Body of pancreas (tissue), 4 donors: ENCODE data around the gene RPGRIP1L. TPM values are rescaled to one million over a fixed set of nuclear protein-coding genes. Genes with fewer than 3 reads are reported as not detected.

Experiments used
- ATAC-seq: fragments of 150-250 bp; one replicate; pipeline ENCODE4 v1.9.1; 2016
- DNase-seq, 4 donors: peaks; one replicate each; pipeline ENCODE4 v3.0.0-alpha.2; 2019
- H3K27ac ChIP-seq, 4 donors: fragments of 200-600 bp; sonication (generic); 1 replicate in 3 of 4; 2 replicates in 1 of 4; pipeline versions ENCODE4 v1.5.1 to v1.6.1; 2016 to 2019; ENCODE audit warnings: mild to moderate bottlenecking in 1 of 4, mixed read lengths in 1 of 4, moderate library complexity in 1 of 4
- H3K27me3 ChIP-seq, 2 donors: fragments of 200-600 bp; sonication (generic); one replicate each; pipeline ENCODE4 v1.6.0; 2016; ENCODE audit warnings: mild to moderate bottlenecking in 1 of 2
- H3K36me3 ChIP-seq, 2 donors: fragments of 200-600 bp; sonication (generic); replicated peaks in 1 of 2; 2 replicates each; pipeline ENCODE4 v1.5.1; 2016; ENCODE audit warnings: low read depth in 2 of 2; ENCODE audit not compliant: insufficient read depth in 1 of 2
- H3K4me1 ChIP-seq: fragments of 200-600 bp; sonication (generic); one replicate; pipeline ENCODE4 v1.6.0; 2016
- H3K4me3 ChIP-seq, 2 donors: fragments of 200-600 bp; sonication (generic); 1 replicate in 1 of 2; 2 replicates in 1 of 2; pipeline ENCODE4 v1.5.1; 2016 to 2019
- H3K9me3 ChIP-seq, 3 donors: fragments of 200-600 bp; sonication (generic); 1 replicate in 2 of 3; 2 replicates in 1 of 3; pipeline ENCODE4 v1.5.1; 2016
- POLR2A ChIP-seq, 3 donors: fragments of 450-650 bp; IDR thresholded peaks; one replicate each; pipeline ENCODE4 v1.6.1; 2016; ENCODE audit warnings: antibody characterized with exemption in 3 of 3, mild to moderate bottlenecking in 2 of 3
- WGBS, 2 donors: methylation state at CpG; one replicate each; pipeline ENCODE4 v1.1.5; 2017; 5-methylcytosine and 5-hydroxymethylcytosine counted together
- intact Hi-C: fragments of 100-400 bp; cut with DNase I; formaldehyde crosslinking; loops from one replicate; pipeline ENCODE4 v1.15.1; 2023
- total RNA-seq, 2 donors: library from RNA; depleted of rRNA; stranded (reverse); fragments of >200 nt; gene quantifications; one replicate each; pipeline ENCODE4 v1.1.0, GENCODE V29; 2016
- TF ChIP-seq, protein P1 (sequence below), 7 experiments: fragments of 450-650 bp in 4 of 7; fragments of 200-600 bp in 3 of 7; sonication (generic) in 3 of 7; IDR thresholded peaks; one replicate each; pipeline ENCODE4 v1.5.1; 2016 to 2019; ENCODE audit warnings: antibody characterized with exemption in 7 of 7

Gene RPGRIP1L
- total RNA-seq, 2 donors from 2014 or later, result 2.9 to 4.3 TPM

DNA sequence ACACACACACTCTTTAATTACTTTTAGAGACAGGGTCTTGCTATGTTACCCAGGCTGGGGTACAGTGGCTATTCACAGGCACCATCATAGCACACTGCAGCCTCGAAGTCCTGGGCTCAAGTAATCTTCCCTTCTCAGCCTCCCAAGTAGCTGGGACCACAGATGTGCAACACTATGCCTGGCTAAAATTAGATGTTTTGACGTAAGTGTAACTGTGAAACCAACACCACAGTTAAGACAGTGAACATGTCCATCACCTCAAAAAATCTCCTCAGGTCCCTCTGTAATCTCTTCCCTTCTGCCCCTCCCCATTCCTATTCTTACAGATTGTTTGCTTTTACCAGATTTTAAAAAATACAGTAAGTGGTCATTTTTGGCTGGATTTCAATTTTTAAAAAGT is 66.7 kb downstream of the RPGRIP1L start:
- no peak for DNase-seq
- no peak overlapping the region for H3K4me3 ChIP-seq
- H3K36me3 ChIP-seq, result no peaks in the 10 kb centered on the region
- WGBS, 2 donors, result 89 to 92% methylated on average over 2 of the region's 2 CpGs
- no peaks in the 10 kb centered on the region for H3K9me3 ChIP-seq
- TF ChIP-seq POLR2A (IDR thresholded peaks at IDR 0.05), result no peak
- TF ChIP-seq, protein P1, sequence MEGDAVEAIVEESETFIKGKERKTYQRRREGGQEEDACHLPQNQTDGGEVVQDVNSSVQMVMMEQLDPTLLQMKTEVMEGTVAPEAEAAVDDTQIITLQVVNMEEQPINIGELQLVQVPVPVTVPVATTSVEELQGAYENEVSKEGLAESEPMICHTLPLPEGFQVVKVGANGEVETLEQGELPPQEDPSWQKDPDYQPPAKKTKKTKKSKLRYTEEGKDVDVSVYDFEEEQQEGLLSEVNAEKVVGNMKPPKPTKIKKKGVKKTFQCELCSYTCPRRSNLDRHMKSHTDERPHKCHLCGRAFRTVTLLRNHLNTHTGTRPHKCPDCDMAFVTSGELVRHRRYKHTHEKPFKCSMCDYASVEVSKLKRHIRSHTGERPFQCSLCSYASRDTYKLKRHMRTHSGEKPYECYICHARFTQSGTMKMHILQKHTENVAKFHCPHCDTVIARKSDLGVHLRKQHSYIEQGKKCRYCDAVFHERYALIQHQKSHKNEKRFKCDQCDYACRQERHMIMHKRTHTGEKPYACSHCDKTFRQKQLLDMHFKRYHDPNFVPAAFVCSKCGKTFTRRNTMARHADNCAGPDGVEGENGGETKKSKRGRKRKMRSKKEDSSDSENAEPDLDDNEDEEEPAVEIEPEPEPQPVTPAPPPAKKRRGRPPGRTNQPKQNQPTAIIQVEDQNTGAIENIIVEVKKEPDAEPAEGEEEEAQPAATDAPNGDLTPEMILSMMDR (IDR thresholded peaks at IDR 0.05), result no peak
- intact Hi-C loops, result no loop called here
- no peak overlapping the region for H3K27ac ChIP-seq
- no peaks in the 10 kb centered on the region for H3K27me3 ChIP-seq
- no peaks in the 10 kb centered on the region for H3K4me1 ChIP-seq
- no peak for ATAC-seq

DNA sequence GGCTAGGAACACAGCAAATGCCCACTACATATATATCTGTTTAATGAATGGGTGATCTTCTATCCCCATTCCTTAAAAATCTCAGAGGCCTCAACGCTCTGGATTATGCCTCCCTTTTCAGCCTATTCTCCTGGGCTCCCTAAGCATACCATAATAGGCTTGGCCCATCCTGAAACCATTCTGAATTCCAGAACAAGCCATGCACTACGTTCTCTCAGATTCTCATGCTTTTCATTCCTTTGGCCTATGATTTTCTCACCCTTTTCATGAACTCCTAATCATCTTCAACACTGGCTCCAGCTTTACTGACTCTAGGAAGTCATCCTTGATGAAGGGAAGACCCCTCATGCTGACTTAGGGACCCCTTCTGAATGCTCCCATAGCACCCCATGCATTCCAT is 71.1 kb downstream of the RPGRIP1L start:
- intact Hi-C loops, result no loop called here
- DNase-seq, result no peak
- Histone ChIP-seq H3K27ac (no peak overlapping the region), H3K36me3 (no peaks in the 10 kb centered on the region), H3K4me1 (peaks cover 16% of the 10 kb centered on the region), H3K4me3 (no peak overlapping the region), H3K9me3 (no peaks in the 10 kb centered on the region), H3K27me3 (no peaks in the 10 kb centered on the region)
- TF ChIP-seq POLR2A (IDR thresholded peaks at IDR 0.05), result no peak
- TF ChIP-seq, protein P1 (IDR thresholded peaks at IDR 0.05), result no peak
- 91 to 92% methylated on average over 2 of the region's 2 CpGs for WGBS, 2 donors
- ATAC-seq, result no peak

DNA sequence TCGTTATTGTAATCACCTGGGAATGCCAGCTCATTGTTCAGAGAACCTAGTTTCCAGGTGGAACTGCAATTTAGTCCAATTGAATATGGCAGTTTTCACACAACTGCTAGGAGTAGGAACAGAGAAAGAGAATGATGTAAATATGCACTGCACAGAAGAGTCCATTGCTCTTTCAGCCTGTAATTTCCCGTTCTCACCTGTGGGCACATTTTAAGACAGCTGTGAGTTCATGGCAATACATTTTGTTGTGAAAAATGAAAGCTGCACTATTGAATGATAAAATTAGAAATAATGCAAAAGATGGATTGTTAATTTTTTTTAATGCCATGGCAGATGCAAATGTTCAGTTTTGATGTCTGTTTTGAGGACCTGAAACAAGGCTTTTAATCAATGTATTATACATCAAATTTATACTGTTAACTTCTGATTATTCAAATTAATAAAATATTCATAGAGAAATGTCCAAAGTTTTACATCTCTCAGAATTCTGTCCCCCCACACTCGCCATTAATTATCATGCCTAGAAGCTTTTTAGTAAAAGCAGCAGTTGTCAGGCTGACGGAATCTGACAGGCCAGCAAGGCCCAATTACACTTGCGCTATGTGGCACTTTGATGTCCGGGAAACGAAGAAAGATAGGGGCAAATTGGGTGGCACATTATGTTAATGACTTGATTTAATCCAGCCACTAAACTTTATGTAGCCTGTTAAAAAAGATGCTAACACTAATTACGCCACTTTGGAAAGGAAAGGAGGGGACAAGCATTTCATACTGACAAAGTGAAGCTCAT is 72.2 kb downstream of the RPGRIP1L start:
- no peaks in the 10 kb centered on the region for H3K36me3 ChIP-seq

DNA sequence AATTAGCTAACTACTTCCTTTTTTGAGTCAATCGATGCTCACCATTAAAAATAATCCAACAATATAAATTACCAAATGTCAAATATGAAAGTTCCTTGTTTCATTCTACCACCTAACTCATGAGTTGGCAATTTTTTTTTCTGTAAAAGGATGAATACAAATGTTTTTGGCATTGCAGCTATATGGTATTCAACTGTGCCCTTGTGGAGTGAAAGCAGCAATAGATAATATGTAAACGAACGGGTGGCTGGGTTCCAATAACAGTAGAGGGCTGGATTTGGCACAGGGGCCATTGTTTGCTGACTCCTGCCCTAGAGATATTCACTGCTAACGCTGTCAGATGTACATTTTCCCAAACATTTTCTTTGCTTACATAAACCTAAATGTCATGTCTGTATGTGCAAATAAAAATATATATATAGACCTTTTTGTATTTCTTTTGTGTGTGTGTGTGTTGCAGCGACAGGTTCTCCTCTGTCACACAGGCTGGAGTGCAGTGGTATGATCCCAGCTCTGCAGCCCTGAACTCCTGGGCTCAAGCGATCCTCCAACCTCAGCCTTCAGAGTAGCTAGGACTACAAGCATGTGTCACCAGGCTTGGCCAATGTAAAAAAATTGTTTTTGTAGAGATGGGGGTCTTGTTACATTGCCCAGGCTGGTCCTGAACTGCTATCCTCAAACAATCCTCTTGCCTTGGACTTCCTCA is 73.9 kb downstream of the RPGRIP1L start:
- Histone ChIP-seq H3K9me3 (no peaks in the 10 kb centered on the region), H3K27ac (peak overlapping the region in 2 of 4 donors; percentile 13 to 15), H3K4me1 (peaks cover 16% of the 10 kb centered on the region), H3K27me3 (no peaks in the 10 kb centered on the region), H3K36me3 (no peaks in the 10 kb centered on the region), H3K4me3 (no peak overlapping the region)
- ATAC-seq (peak; percentile 73), DNase-seq (peak; percentile 53 to 78 (median 69))
- no peak for TF ChIP-seq POLR2A (IDR thresholded peaks at IDR 0.05)
- TF ChIP-seq, protein P1 (IDR thresholded peaks at IDR 0.05), result no peak
- 22 to 29% methylated on average over 6 of the region's 6 CpGs for WGBS, 2 donors
- intact Hi-C loops, result no loop called here

More for the DNA sequence above, 72.2 kb downstream of the RPGRIP1L start:
- DNase-seq, result no peak
- intact Hi-C loops, result no loop called here
- H3K4me1 ChIP-seq, result peaks cover 16% of the 10 kb centered on the region
- ATAC-seq, result no peak
- TF ChIP-seq POLR2A (IDR thresholded peaks at IDR 0.05), result no peak
- TF ChIP-seq, protein P1 (IDR thresholded peaks at IDR 0.05), result peak in 1 of 7 experiments; percentile 11
- no peaks in the 10 kb centered on the region for H3K27me3 ChIP-seq
- 77 to 79% methylated on average over 8 of the region's 8 CpGs for WGBS, 2 donors
- H3K27ac ChIP-seq, result no peak overlapping the region
- no peak overlapping the region for H3K4me3 ChIP-seq
- H3K9me3 ChIP-seq, result no peaks in the 10 kb centered on the region
